K562 (cell line): ENCODE measurements around the gene SLC34A1. TPM values are rescaled to one million over a fixed set of nuclear protein-coding genes. Genes with fewer than 3 reads are reported as not detected.

ENCODE experiments used
- ATF4 ChIP-seq: fragments of 450-650 bp; formaldehyde crosslinking; IDR thresholded peaks from 2 replicates; pipeline ENCODE4 v1.4.0; 2022; ENCODE audit warnings: mild to moderate bottlenecking, moderate library complexity
- CREB3 ChIP-seq: fragments of 450-650 bp; conservative IDR thresholded peaks from 2 replicates; pipeline ENCODE4 v1.6.1; 2016; ENCODE audit warnings: missing genetic modification characterization, low read depth, mild to moderate bottlenecking, missing compliant biosample characterization, moderate library complexity
- MCM7 ChIP-seq, 2 experiments: fragments of 450-650 bp; IDR thresholded peaks; 2 replicates each; pipeline ENCODE4 v1.6.1; 2016 to 2018
- MTA1 ChIP-seq: fragments of 450-650 bp; IDR thresholded peaks from 2 replicates; pipeline ENCODE4 v1.6.1; 2017; ENCODE audit warnings: borderline replicate concordance
- NUFIP1 ChIP-seq: fragments of 450-650 bp; IDR thresholded peaks from 2 replicates; pipeline ENCODE4 v1.6.1; 2018; ENCODE audit not compliant: partially characterized antibody
- PHF20 ChIP-seq: fragments of 450-650 bp; IDR thresholded peaks from 2 replicates; pipeline ENCODE4 v1.6.1; 2018; ENCODE audit not compliant: partially characterized antibody
- ZBTB40 ChIP-seq, 2 experiments: fragments of 450-650 bp in 1 of 2; sonication (generic) in 1 of 2; formaldehyde crosslinking in 1 of 2; IDR thresholded peaks; 2 replicates each; pipeline versions ENCODE4 v1.7.1 to v1.9.0; 2016 to 2022; ENCODE audit warnings: inconsistent platforms in 1 of 2, mild to moderate bottlenecking in 1 of 2, missing genetic modification reagents in 1 of 2
- ZNF407 ChIP-seq: fragments of 450-650 bp; IDR thresholded peaks from 2 replicates; pipeline ENCODE4 v1.6.1; 2016; ENCODE audit warnings: low read depth
- polyA plus RNA-seq, 8 experiments: library from polyadenylated mRNA; depleted of rRNA in 4 of 8; stranded (reverse) in 5 of 8; unstranded in 3 of 8; fragments of >200 nt; fragmentation: Nextera tagmentation in 2 of 8; fragmentation: Illumina TruSeq in 1 of 8; extraction: Ambion mirVana in 2 of 8; extraction: Trizol in 1 of 8; gene quantifications; 2 replicates each; pipeline versions ENCODE4 v1.2.1 to v1.2.3, GENCODE V29; 2011 to 2014; ENCODE audit warnings: inconsistent platforms in 1 of 8, missing spikeins in 1 of 8
- total RNA-seq, 7 experiments: library from RNA; depleted of rRNA in 6 of 7; stranded (reverse); fragments of >200 nt in 6 of 7; fragmentation: Illumina TruSeq in 2 of 7; extraction: Trizol in 2 of 7; gene quantifications; 2 replicates each; pipeline versions ENCODE4 v1.2.1 to v1.2.3, GENCODE V29; 2011 to 2021; ENCODE audit warnings: low replicate concordance in 1 of 7

Gene SLC34A1
- total and polyA plus RNA-seq, 9 of the 15 experiments (the other 6 are each of a cell fraction or from before 2014, with no cell fraction given) = not detected

GRCh38 chr5:177404641-177405179 is 20.5 kb downstream of the SLC34A1 start (continued):
- TF ChIP-seq ZNF407 = no peak
- TF ChIP-seq MCM7 (IDR thresholded peaks at IDR 0.05) = no peak
- TF ChIP-seq ZBTB40 (IDR thresholded peaks at IDR 0.05) = 0 out of 2 replicates have a peak, but pooled peaks have one; percentile 24
- TF ChIP-seq ZBTB40 (CRISPR knock-in tag; IDR thresholded peaks at IDR 0.05) = no peak
- TF ChIP-seq CREB3 (tag) = no peak
- no peak for TF ChIP-seq MTA1
- no peak for TF ChIP-seq NUFIP1
- no peak for TF ChIP-seq PHF20
- TF ChIP-seq ATF4 = no peak
